RWPE2 (cell line): Measurements from ENCODE around the gene SKIC8.

Experiments
- ATAC-seq: fragments of 200-7000 bp; cut with Tn5 transposase; 3 replicates; pipeline ENCODE4 v1.9.1; 2021; ENCODE audit warnings: low read depth
- DNase-seq: peaks from one replicate; pipeline ENCODE4 v3.0.0-alpha.2; 2020; ENCODE audit warnings: low spot score
- H3K27ac ChIP-seq: fragments of 450-650 bp; 2 replicates; pipeline ENCODE4 v1.5.1; 2017; ENCODE audit warnings: mild to moderate bottlenecking; ENCODE audit not compliant: poor library complexity, severe bottlenecking
- H3K27me3 ChIP-seq: fragments of 250-450 bp; sonication (Bioruptor Pico); 2 replicates; pipeline ENCODE4 v1.5.1; 2021; ENCODE audit warnings: mild to moderate bottlenecking, moderate library complexity; ENCODE audit not compliant: insufficient read depth, poor library complexity, severe bottlenecking
- H3K36me3 ChIP-seq: fragments of 250-450 bp; sonication (Bioruptor Pico); 2 replicates; pipeline ENCODE4 v1.5.1; 2020; ENCODE audit warnings: low read depth, mild to moderate bottlenecking, moderate library complexity
- H3K4me1 ChIP-seq: fragments of 250-450 bp; sonication (Bioruptor Pico); 2 replicates; pipeline ENCODE4 v1.5.1; 2021; ENCODE audit warnings: mild to moderate bottlenecking, moderate library complexity; ENCODE audit not compliant: insufficient read depth, poor library complexity, severe bottlenecking
- H3K4me3 ChIP-seq: fragments of 250-450 bp; sonication (Bioruptor Pico); 2 replicates; pipeline ENCODE4 v1.5.1; 2021; ENCODE audit warnings: mild to moderate bottlenecking, moderate library complexity; ENCODE audit not compliant: severe bottlenecking
- H3K9me3 ChIP-seq: fragments of 250-450 bp; sonication (Bioruptor Pico); 2 replicates; pipeline ENCODE4 v1.5.1; 2021; ENCODE audit warnings: mild to moderate bottlenecking, moderate library complexity; ENCODE audit not compliant: severe bottlenecking
- TF ChIP-seq, protein P1 (sequence below): fragments of 450-650 bp; IDR thresholded peaks from one replicate; pipeline ENCODE4 v1.5.1; 2017; ENCODE audit warnings: mild to moderate bottlenecking, moderate library complexity; ENCODE audit not compliant: poor library complexity, severe bottlenecking

The SKIC8 gene

GRCh38 chr15:78325092-78325843 is 25.9 kb upstream of the SKIC8 start:
- ATAC-seq (peak; percentile 17; the same call in 1 of the 3 replicates), DNase-seq (no peak)
- no peaks in the 10 kb centered on the region for H3K36me3 ChIP-seq
- TF ChIP-seq, protein P1, sequence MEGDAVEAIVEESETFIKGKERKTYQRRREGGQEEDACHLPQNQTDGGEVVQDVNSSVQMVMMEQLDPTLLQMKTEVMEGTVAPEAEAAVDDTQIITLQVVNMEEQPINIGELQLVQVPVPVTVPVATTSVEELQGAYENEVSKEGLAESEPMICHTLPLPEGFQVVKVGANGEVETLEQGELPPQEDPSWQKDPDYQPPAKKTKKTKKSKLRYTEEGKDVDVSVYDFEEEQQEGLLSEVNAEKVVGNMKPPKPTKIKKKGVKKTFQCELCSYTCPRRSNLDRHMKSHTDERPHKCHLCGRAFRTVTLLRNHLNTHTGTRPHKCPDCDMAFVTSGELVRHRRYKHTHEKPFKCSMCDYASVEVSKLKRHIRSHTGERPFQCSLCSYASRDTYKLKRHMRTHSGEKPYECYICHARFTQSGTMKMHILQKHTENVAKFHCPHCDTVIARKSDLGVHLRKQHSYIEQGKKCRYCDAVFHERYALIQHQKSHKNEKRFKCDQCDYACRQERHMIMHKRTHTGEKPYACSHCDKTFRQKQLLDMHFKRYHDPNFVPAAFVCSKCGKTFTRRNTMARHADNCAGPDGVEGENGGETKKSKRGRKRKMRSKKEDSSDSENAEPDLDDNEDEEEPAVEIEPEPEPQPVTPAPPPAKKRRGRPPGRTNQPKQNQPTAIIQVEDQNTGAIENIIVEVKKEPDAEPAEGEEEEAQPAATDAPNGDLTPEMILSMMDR: no peak
- H3K4me3 ChIP-seq: no peak overlapping the region
- peaks cover 3% of the 10 kb centered on the region for H3K4me1 ChIP-seq
- H3K27me3 ChIP-seq: no peaks in the 10 kb centered on the region
- no peak overlapping the region for H3K27ac ChIP-seq
- no peaks in the 10 kb centered on the region for H3K9me3 ChIP-seq

DNA sequence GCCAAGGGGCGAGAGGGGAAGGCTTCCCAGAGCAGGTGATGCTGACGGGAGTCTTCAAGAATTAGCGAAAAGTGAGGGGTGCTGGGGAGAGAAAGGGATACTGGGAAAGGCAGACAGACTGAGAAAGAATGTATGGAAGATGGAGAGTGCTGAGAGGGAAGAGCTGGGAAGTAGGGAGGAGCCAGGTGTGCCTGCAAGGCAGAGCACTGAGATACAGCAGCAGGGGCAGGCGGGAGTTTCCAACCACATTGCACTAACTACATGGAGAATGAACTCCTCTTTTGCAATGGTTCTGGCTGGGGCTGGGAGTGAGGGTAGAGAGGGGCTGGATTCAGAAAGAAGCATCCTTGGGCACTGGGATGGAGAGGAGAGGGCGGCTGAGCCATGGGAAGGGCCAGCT is 24.7 kb upstream of the SKIC8 start:
- Histone ChIP-seq H3K27ac (no peak overlapping the region), H3K36me3 (no peaks in the 10 kb centered on the region), H3K4me3 (no peak overlapping the region), H3K27me3 (no peaks in the 10 kb centered on the region), H3K9me3 (no peaks in the 10 kb centered on the region), H3K4me1 (peaks cover 3% of the 10 kb centered on the region)
- DNase-seq (no peak), ATAC-seq (0 out of 3 replicates have a peak, but pooled peaks have one; percentile 8)
- TF ChIP-seq, protein P1: no peak

- H3K4me1 ChIP-seq: peaks cover 3% of the 10 kb centered on the region
- H3K36me3 ChIP-seq: no peaks in the 10 kb centered on the region
- no peaks in the 10 kb centered on the region for H3K27me3 ChIP-seq
- TF ChIP-seq, protein P1: no peak
- ATAC-seq (no peak), DNase-seq (no peak)
- no peak overlapping the region for H3K27ac ChIP-seq
- no peak overlapping the region for H3K4me3 ChIP-seq
- no peaks in the 10 kb centered on the region for H3K9me3 ChIP-seq
Observed at GRCh38 chr15:78323693-78324092, 24.3 kb upstream of the SKIC8 start.

DNA sequence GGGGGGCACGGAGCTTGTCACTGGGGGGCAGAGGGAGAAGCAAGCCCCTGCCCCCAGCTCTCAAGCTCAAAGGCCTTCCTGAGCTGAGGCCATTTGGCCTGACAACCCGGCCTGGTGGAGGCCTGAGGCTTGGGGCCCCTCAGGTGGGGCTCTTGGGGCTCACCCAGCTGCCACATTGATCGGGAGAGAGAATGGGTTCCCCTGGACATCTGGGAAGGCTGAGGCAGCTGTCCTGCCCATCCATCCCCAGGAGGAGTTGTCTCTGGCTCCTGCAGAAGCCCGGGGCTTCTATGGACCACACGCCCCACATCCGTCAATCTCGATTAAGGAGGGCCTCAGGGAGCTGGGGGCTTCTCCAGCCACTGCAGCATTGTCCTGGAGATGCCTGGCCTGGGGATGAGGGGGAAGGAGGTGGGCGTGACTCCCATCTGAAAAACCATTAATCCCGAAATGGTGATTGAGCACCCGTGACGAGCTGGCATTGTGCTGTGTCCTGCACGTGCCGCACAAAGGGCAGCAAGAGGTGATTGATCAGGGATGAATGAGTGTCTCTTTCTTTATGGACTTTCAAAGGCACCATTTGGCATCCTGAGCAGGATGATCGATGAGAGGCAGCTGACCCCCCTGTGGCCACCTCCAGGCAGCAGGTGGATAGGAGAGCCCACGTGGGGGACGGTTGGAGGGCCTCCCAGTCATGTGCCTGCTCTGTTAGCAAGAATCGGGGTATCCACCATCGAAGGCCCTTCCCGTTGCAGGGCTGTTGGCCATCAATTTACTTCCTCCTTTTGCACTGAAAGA is 23.5 kb upstream of the SKIC8 start:
- H3K36me3 ChIP-seq: no peaks in the 10 kb centered on the region
- H3K27ac ChIP-seq: no peak overlapping the region
- H3K4me1 ChIP-seq: peaks cover 3% of the 10 kb centered on the region
- ATAC-seq (no peak), DNase-seq (no peak)
- TF ChIP-seq, protein P1: no peak
- no peak overlapping the region for H3K4me3 ChIP-seq
- H3K9me3 ChIP-seq: no peaks in the 10 kb centered on the region
- H3K27me3 ChIP-seq: no peaks in the 10 kb centered on the region

DNA sequence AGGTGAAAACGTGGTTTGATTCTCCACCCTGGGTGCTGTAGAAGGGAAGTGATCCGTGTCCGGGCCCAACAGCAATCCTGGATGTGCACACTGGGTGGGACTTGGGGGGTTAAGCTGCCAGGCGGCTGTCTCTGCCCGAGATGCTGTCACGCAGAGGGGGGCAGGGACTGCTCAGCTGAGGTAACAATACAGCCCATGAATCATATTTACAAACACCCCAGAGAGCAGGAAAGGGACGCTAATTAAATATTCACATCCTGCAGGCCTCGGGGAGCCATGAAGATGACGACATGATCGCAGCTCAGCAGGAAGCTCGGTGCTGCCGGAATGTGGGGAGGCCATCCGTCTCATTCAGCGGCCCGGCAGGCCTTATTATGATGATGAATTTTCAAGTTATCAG is 22.8 kb upstream of the SKIC8 start:
- Histone ChIP-seq H3K27ac (no peak overlapping the region), H3K4me3 (no peak overlapping the region), H3K27me3 (no peaks in the 10 kb centered on the region), H3K4me1 (peaks cover 3% of the 10 kb centered on the region), H3K36me3 (no peaks in the 10 kb centered on the region), H3K9me3 (no peaks in the 10 kb centered on the region)
- TF ChIP-seq, protein P1: no peak
- peak; percentile 39; the same call in 2 of the 3 replicates for ATAC-seq
- DNase-seq: no peak
